ENCODE data around the gene ASMTL. TPM values are rescaled to one million over a fixed set of nuclear protein-coding genes. Genes with fewer than 3 reads are reported as not detected.
"Not testable (repeated sequence)": the region's sequence is repeated elsewhere in the genome, so short reads cannot be mapped to it uniquely, and the experiment has no call there.

ASMTL gene
- total RNA-seq, 1 donor from 2014 or later = 11.1 TPM

DNA sequence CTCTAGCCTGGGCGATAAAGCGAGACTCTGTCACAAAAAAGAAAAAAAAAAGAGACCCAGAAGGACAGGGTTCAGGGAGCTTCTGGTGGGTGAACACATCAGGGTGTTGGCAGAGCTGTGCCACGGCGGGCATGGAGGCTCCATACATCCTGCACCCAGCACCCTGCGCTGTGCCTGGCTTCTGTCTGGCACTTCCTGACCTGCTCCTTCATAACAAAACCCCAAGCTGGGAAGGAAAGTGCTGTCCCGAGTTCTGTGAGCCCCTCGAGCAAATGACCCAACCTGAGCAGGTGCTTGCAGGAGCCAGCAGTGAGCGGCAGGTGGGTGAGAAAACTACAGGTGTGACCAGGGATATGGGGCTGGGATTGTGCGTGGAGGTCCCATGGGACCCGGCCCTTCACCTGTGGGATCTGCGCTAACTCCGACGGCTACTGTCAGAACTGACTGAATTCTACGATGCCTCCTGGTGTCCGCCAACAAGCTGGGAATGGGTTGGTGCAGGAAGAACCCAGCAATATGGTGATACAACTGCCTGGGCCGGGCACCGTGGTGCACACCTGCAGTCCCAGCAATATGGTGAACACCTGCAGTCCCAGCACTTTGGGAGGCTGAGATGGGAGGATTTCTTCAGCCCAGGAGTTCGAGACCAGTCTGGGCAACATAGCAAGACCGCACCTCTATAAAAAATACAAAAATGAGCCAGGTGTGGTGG lies 18.9 kb downstream of the ASMTL start:
- DNase-seq = no peak

GRCh38 chrX:1430451-1430850 lies 22.3 kb downstream of the ASMTL start:
- no peak for DNase-seq

DNA sequence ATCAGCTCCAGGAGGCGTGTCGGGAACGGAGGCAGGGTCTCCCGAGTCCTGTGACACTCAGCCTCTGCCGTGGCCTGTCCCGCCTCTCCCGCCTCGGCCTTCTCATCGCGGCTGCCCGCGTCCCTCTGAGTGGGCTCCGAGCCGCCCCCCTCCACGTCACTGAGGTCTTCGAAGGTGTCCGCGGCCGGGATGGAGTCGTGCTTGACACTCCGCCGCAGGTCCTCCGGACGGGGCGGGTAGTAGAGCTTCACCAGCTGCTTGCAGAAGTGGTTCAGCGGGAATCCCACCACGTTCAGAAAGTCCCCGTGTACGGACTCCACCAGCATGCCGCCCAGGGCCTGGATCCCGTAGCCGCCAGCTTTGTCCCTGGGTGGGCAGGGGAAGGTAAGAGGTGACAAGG lies 25.0 kb downstream of the ASMTL start:
- DNase-seq = no peak

DNA sequence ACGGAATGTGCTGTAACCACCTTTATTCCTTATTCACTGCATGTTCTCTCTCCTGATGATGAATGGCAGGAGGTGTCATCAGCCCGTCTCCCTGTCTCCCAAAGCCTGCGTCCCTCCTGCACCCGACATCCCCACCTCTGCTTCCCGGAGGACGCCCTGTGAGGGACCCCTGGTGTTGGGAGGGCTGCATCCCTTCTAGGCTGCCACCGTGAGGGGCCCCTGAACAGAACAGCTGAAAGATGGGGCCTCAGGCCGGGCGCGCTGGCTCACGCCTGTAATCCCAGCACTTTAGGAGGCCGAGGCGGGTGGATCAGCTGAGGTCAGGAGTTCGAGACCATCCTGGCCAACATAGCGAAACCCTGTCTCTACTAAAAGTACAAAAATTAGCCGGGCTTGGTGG lies 26.4 kb downstream of the ASMTL start:
- DNase-seq = not testable (repeated sequence)

- no peak for DNase-seq
Observed at GRCh38 chrX:1425381-1425780, 27.3 kb downstream of the ASMTL start.

DNA sequence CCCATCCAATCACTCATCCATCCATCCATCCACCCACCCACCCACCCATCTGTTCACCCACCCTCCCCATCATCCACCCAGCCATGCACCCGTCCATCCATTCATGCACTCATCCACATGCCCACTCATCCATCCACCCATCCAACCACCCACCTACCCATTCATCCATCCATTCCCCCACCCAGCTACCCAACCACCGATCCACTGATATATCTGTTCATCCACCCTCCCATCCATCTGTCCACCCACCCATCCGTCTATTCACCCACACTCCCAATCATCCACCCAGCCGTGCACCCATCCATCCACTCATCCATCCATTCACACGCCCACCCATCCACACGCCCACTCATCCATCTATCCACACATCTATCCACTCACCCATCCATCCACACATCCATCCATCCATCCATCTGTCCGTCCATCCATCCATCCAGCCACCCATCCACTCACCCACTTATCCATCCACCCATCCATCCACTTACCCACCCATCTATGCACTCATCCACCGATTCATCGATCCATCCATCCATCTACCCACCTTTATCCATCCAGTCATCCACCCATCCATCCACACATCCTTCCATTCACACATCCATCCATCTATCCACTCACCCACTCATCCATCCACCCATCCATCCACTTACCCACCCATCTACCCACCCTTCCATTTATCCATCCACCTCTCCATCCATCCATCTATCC lies 28.4 kb downstream of the ASMTL start:
- DNase-seq = no peak

- no peak for DNase-seq
Observed at GRCh38 chrX:1423215-1423614, 29.5 kb downstream of the ASMTL start.

DNA sequence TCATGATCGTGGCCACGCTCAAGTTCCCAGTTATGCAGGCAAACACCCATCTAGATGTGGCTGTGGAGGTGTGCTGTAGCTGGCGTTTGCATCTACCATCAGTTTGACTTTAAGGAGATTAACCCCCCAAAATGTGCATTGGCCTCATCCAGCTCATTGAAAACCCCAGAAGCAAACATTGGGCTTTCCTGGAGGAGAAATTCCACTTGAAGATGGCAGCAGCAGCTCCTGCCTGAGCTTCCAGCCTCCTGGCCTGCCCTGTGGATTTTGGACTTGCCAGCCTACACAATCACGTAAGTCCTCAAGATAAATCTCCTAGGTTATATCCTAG lies 30.6 kb downstream of the ASMTL start:
- no peak for DNase-seq

GRCh38 chrX:1421433-1422134 lies 31.1 kb downstream of the ASMTL start:
- no peak for DNase-seq

DNA sequence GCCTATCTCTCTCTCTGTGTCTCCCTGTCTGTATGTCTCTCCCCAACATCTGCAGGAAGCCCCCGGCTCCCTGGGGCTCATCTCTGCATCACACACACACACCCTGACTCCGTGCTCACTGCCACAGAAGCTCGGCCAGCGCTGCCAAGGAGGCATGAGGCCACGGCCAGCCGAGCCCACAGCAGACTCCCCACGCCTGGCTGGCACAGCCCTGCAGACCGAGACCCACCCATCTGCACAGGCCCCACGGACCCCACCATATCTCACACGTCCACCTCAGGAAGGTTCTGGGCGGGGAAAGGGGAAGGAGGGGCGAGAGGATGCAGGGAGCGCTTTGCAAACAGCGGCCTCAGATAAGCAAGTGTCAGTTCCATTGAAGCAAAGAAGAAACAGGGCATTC lies 32.3 kb downstream of the ASMTL start:
- no peak for DNase-seq

- DNase-seq = no peak
Observed at GRCh38 chrX:1419545-1420355, 33.0 kb downstream of the ASMTL start.

- DNase-seq = no peak
Observed at GRCh38 chrX:1418901-1419544, 33.7 kb downstream of the ASMTL start.

GRCh38 chrX:1417921-1418771 lies 34.6 kb downstream of the ASMTL start:
- DNase-seq = no peak

DNA sequence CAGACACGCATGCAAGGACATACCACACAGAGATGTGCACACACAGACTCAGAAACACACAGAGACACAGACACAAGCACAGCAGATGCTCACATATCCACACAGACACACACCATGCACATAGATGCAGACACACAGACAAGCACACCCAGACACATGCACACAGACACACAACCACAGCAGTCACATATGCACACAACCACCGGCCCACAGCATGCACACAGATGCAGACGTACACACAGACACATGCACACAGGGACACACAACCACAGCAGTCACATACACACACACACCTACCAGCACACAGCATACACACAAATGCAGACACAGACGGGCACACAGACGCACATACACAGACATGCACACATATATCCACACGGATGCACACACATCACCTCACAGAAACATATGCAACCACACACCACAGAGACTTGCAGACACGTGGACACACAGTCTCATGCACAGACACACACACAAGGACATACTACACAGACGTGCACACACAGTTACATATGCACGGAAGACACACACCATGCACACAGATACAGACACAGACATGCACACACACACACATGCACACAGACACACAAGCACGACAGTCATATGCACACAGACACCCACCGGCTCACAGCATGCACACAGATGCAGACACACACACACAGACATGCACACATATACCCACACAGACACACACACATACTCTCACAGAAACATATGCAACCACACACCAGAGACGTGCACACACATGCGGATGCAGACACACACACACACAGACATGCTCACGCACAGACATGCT lies 35.5 kb downstream of the ASMTL start:
- DNase-seq = no peak

DNA sequence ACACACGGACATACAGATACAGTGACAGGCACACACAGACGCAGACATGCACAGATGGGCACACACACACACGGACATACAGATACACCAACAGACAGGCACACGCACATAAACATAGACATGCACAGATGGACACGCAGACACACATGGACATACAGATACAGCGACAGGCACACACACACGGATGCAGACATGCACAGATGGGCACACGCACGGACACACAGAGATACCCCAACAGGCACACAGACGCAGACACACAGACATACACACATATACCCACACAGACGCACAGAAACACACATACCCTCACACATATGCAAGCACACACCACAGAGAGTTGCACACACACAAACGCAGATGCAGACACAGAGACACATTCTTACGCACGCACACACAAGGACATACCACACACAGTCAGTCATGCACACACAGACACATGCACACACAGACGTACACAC lies 36.4 kb downstream of the ASMTL start:
- DNase-seq = no peak

DNA sequence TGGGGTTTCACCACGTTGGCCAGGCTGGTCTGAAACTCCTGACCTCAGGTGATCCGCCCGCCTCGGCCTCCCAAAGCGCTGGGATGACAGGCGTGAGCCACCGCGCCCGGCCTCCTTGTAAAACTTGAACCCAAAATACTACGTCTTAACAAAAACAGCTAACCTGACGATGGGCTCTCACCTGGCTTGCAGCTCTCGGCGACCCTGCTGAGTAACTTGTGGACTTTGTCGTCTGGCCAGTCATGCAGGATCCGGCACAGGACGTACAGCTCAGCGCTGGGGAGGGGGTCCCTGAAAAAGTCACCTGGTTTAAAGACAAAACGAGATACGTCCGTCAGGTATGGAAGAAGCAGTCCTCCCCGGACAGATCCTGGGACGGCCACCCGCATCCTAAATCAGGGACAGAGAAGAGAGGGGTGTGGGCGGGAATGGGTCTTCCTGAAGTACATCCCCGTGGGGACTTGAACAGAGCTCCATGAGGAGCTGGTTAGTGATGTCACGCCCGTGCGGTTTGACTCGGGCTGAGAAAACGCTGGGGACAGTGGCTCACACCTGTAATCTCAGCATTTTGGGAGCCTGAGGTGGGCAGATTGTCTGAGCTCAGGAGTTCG lies 40.1 kb downstream of the ASMTL start:
- no peak for DNase-seq

DNA sequence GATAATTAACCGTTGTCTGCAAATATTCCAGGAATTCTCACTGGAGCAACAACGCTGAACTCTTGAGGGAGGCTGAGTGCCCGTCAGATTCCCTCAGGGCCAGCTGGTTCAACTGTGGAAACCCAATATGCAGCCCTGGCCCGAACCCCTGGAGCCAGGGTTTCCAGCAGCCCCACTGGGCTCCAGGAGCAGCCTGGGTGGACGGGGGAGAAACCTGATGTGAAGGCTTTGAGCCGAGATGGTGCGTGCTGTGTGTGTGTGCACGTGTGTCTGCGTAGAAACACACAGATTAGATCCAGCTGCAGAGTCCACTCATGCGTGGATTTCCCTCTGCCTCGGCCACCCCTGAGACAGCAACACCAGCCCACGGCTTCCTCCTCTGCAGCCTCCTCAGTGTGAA lies 41.4 kb downstream of the ASMTL start:
- no peak for DNase-seq

DNA sequence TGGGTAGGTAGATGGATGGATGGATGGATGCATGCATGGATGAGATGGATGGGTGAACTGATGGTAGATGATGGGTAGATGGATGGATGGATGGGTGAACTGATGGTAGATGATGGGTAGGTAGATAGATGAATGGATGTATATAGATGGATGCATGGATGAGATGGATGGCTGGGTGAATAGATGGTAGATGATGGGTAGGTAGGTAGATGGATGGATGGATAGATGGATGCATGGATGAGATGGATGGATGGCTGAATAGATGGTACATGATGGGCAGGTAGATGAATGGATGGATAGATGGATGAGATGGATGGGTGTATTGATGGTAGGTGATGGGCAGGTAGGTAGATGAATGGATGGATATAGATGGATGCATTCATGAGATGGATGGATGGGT lies 45.7 kb downstream of the ASMTL start:
- no peak for DNase-seq

GRCh38 chrX:1405769-1406168 lies 46.9 kb downstream of the ASMTL start:
- not testable (repeated sequence) for DNase-seq

DNA sequence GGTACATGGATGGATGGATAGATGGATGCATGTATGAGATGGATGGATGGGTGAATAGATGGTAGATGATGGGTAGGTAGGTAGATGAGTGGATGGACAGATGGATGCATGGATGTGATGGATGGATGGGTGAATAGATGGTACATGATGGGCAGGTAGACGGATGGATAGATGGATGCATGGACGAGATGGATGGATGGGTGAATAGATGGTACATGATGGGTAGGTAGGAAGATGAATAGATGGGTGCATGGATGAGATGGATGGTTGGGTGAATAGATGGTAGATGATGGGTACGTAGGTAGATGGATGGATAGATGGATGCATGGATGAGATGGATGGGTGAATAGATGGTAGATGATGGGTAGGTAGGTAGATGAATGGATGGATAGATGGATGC lies 48.8 kb downstream of the ASMTL start:
- not testable (repeated sequence) for DNase-seq

All from occipital lobe (tissue), 2 donors.